Measurements from ENCODE around the gene MITF. TPM values are rescaled to one million over a fixed set of nuclear protein-coding genes. Genes with fewer than 3 reads are reported as not detected.

The MITF gene
- total RNA-seq, 1 donor from 2014 or later, result 5.8 TPM

- DNase-seq (ENCODE audit: extremely low spot score, unreplicated experiment), result no peak
- Mint-ChIP-seq H3K36me3 (ENCODE audit: unreplicated experiment) (peaks cover 5% of the 10 kb centered on the region), H3K4me1 (ENCODE audit: unreplicated experiment) (no peaks in the 10 kb centered on the region), H3K9me3 (ENCODE audit: unreplicated experiment) (no peaks in the 10 kb centered on the region), H3K27me3 (ENCODE audit: unreplicated experiment) (no peaks in the 10 kb centered on the region), H3K4me3 (ENCODE audit: unreplicated experiment) (no peak overlapping the region), H3K27ac (ENCODE audit: unreplicated experiment) (no peak overlapping the region)
- TF ChIP-seq, protein P1, sequence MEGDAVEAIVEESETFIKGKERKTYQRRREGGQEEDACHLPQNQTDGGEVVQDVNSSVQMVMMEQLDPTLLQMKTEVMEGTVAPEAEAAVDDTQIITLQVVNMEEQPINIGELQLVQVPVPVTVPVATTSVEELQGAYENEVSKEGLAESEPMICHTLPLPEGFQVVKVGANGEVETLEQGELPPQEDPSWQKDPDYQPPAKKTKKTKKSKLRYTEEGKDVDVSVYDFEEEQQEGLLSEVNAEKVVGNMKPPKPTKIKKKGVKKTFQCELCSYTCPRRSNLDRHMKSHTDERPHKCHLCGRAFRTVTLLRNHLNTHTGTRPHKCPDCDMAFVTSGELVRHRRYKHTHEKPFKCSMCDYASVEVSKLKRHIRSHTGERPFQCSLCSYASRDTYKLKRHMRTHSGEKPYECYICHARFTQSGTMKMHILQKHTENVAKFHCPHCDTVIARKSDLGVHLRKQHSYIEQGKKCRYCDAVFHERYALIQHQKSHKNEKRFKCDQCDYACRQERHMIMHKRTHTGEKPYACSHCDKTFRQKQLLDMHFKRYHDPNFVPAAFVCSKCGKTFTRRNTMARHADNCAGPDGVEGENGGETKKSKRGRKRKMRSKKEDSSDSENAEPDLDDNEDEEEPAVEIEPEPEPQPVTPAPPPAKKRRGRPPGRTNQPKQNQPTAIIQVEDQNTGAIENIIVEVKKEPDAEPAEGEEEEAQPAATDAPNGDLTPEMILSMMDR (IDR thresholded peaks at IDR 0.05), result no peak
Observed at GRCh38 chr3:69938061-69938460, 198.8 kb downstream of the MITF start.

GRCh38 chr3:69938931-69939330 lies 199.7 kb downstream of the MITF start:
- Mint-ChIP-seq H3K4me1 (ENCODE audit: unreplicated experiment) (no peaks in the 10 kb centered on the region), H3K27ac (ENCODE audit: unreplicated experiment) (no peak overlapping the region), H3K27me3 (ENCODE audit: unreplicated experiment) (no peaks in the 10 kb centered on the region), H3K4me3 (ENCODE audit: unreplicated experiment) (no peak overlapping the region), H3K36me3 (ENCODE audit: unreplicated experiment) (peaks cover 5% of the 10 kb centered on the region), H3K9me3 (ENCODE audit: unreplicated experiment) (no peaks in the 10 kb centered on the region)
- DNase-seq (ENCODE audit: extremely low spot score, unreplicated experiment), result no peak
- TF ChIP-seq, protein P1 (IDR thresholded peaks at IDR 0.05), result no peak

GRCh38 chr3:69941037-69941436 lies 201.8 kb downstream of the MITF start:
- Mint-ChIP-seq H3K4me3 (ENCODE audit: unreplicated experiment) (no peak overlapping the region), H3K27me3 (ENCODE audit: unreplicated experiment) (no peaks in the 10 kb centered on the region), H3K27ac (ENCODE audit: unreplicated experiment) (no peak overlapping the region), H3K4me1 (ENCODE audit: unreplicated experiment) (no peaks in the 10 kb centered on the region), H3K36me3 (ENCODE audit: unreplicated experiment) (peaks cover 5% of the 10 kb centered on the region), H3K9me3 (ENCODE audit: unreplicated experiment) (no peaks in the 10 kb centered on the region)
- TF ChIP-seq, protein P1 (IDR thresholded peaks at IDR 0.05), result no peak
- DNase-seq (ENCODE audit: extremely low spot score, unreplicated experiment), result no peak

DNA sequence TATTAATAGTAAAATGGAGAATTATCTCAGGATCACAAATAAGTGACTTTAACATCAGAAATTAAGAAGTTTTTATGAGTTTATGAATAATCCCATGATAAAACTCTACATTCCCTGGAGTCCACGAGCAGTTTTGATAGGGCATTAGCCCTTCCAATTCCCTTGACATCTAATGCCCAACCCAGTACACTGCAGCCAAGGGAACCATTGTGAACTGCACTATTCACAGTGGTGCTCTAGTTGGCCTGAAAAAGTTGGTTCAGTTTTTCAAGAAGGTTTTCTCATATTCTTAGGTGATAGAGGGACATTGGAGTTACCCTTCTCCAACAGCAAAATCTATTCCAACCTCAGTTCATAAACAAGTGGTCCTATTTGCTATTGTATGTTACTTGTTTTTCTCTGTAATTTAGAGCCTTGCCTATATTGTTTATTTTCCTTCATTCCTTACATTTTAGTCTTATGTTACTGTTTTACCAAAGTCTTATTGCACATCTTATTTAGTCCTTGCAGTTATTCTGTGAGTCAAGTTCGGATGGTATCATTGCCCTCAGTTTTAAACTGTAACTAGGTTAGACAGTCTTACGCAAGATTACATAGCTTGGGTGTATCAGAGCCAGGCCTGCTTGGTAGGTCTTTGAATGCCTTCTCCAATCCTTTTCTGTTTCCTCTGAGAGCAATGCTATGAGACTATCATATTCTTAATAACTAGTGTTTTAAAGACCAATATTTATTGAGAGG lies 202.3 kb downstream of the MITF start:
- H3K27me3 Mint-ChIP-seq (ENCODE audit: unreplicated experiment), result no peaks in the 10 kb centered on the region
- TF ChIP-seq, protein P1 (IDR thresholded peaks at IDR 0.05), result no peak
- no peak for DNase-seq (ENCODE audit: extremely low spot score, unreplicated experiment)
- no peak overlapping the region for H3K4me3 Mint-ChIP-seq (ENCODE audit: unreplicated experiment)
- H3K27ac Mint-ChIP-seq (ENCODE audit: unreplicated experiment), result no peak overlapping the region
- no peaks in the 10 kb centered on the region for H3K4me1 Mint-ChIP-seq (ENCODE audit: unreplicated experiment)
- H3K36me3 Mint-ChIP-seq (ENCODE audit: unreplicated experiment), result peaks cover 5% of the 10 kb centered on the region
- H3K9me3 Mint-ChIP-seq (ENCODE audit: unreplicated experiment), result no peaks in the 10 kb centered on the region

GRCh38 chr3:69944931-69945493 lies 205.7 kb downstream of the MITF start:
- no peaks in the 10 kb centered on the region for H3K9me3 Mint-ChIP-seq (ENCODE audit: unreplicated experiment)
- no peak overlapping the region for H3K27ac Mint-ChIP-seq (ENCODE audit: unreplicated experiment)
- TF ChIP-seq, protein P1 (IDR thresholded peaks at IDR 0.05), result no peak
- DNase-seq (ENCODE audit: extremely low spot score, unreplicated experiment), result no peak
- no peak overlapping the region for H3K4me3 Mint-ChIP-seq (ENCODE audit: unreplicated experiment)
- peaks cover 5% of the 10 kb centered on the region for H3K4me1 Mint-ChIP-seq (ENCODE audit: unreplicated experiment)
- H3K27me3 Mint-ChIP-seq (ENCODE audit: unreplicated experiment), result no peaks in the 10 kb centered on the region
- H3K36me3 Mint-ChIP-seq (ENCODE audit: unreplicated experiment), result no peaks in the 10 kb centered on the region

All from osteocyte (in vitro differentiated cells).